Spinal cord (tissue), 10 donors: Measurements from ENCODE around the gene NIP7. TPM values are rescaled to one million over a fixed set of nuclear protein-coding genes. Genes with fewer than 3 reads are reported as not detected.
A peak's percentile ranks its signal among the peaks of the same experiment; 100 is the strongest.

Experiments used
- DNase-seq, 6 donors: peaks; one replicate each; pipeline versions ENCODE4 v3.0.0 to v3.0.0-alpha.2; 2013 to 2015; ENCODE audit warnings: low spot score in 6 of 6, low read depth in 4 of 6
- H3K27ac ChIP-seq: one replicate; pipeline ENCODE4 v1.5.1; 2013; ENCODE audit warnings: low read depth, low read length, control low read depth
- H3K27me3 ChIP-seq: one replicate; pipeline ENCODE4 v1.6.1; 2013; ENCODE audit warnings: low read length; ENCODE audit not compliant: control insufficient read depth, insufficient read depth
- H3K36me3 ChIP-seq: one replicate; pipeline ENCODE4 v1.6.1; 2013; ENCODE audit warnings: low read length; ENCODE audit not compliant: control insufficient read depth, insufficient read depth
- H3K4me1 ChIP-seq: one replicate; pipeline ENCODE4 v1.6.1; 2013; ENCODE audit warnings: low read length; ENCODE audit not compliant: control insufficient read depth, insufficient read depth
- H3K4me3 ChIP-seq: one replicate; pipeline ENCODE4 v1.5.1; 2013; ENCODE audit warnings: low read depth, low read length, control low read depth
- H3K9me3 ChIP-seq: one replicate; pipeline ENCODE4 v1.6.1; 2013; ENCODE audit warnings: low read length; ENCODE audit not compliant: control insufficient read depth, insufficient read depth
- WGBS: methylation state at CpG from one replicate; pipeline ENCODE4 v1.1.5; 2013; ENCODE audit warnings: missing lambda C conversion rate; ENCODE audit not compliant: insufficient coverage; 5-methylcytosine and 5-hydroxymethylcytosine counted together
- polyA plus RNA-seq, 2 donors: library from polyadenylated mRNA; unstranded; fragments of 120-200 nt; gene quantifications; one replicate each; pipeline ENCODE4 v1.2.1, GENCODE V29; 2013; ENCODE audit not compliant: insufficient read length in 2 of 2
- total RNA-seq, 2 donors: library from RNA; depleted of rRNA in 1 of 2; stranded (reverse); fragments of 120-200 nt in 1 of 2; fragments of >200 nt in 1 of 2; gene quantifications; one replicate each; pipeline versions ENCODE4 v1.2.3 to v1.2.4, GENCODE V29; 2013 to 2014
- donor health status: healthy.

Gene NIP7
- total and polyA plus RNA-seq, 4 donors, result 15.5 to 19.1 (median 16.6) TPM

- no peaks in the 10 kb centered on the region for H3K27me3 ChIP-seq
- peaks cover 2% of the 10 kb centered on the region for H3K36me3 ChIP-seq
- H3K4me3 ChIP-seq, result no peak overlapping the region
- H3K27ac ChIP-seq, result no peak overlapping the region
- no peaks in the 10 kb centered on the region for H3K9me3 ChIP-seq
- WGBS, result no CpG with 5 or more reads among the region's 1 CpG
- DNase-seq, result no peak
- peaks cover 15% of the 10 kb centered on the region for H3K4me1 ChIP-seq
Observed at GRCh38 chr16:69306031-69306430, 33.5 kb upstream of the NIP7 start.

DNA sequence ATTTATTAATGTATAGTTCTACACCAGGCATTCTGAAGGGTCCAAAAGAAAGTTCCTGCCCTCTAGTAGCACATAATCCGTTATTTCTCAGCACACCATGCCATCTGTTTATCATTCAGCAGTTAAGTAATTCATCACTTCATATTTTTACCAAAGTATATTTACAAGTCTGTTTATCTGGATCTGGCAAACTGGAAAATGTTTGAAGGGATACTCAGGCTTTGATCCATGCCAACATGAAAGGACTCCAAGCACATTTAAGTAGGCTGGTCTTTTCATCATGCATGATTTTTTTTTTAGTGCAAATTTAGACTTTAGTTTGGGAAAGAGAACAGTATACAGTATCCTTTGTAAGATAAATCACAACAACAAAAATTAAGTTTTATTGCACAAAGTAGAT lies 32.5 kb upstream of the NIP7 start:
- Histone ChIP-seq H3K9me3 (no peaks in the 10 kb centered on the region), H3K36me3 (peaks cover 2% of the 10 kb centered on the region), H3K27ac (no peak overlapping the region), H3K27me3 (no peaks in the 10 kb centered on the region), H3K4me3 (no peak overlapping the region), H3K4me1 (peaks cover 19% of the 10 kb centered on the region)
- whole genome bisulfite sequencing, result no CpG with 5 or more reads among the region's 1 CpG
- DNase-seq, result no peak

DNA sequence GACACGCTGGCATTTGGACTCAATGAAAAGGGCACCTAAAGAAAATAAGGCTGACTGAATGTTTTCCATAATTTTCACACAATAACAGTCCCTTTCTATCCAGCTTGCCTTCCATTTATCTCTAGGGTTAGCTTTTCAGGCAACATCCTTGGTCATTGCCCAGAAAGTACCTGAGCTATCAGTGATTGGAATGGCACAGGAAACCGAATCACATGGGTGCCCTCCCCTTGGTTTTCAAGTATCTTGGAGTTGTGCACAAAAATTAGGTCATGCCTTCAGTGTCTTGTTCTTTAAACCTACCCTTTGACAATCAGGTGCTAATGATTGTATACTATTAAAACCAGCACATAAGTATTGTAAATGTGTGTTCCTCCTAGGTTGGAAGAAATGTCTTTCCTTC lies 31.7 kb upstream of the NIP7 start:
- 90% methylated on average over 2 of the region's 2 CpGs for WGBS
- no peaks in the 10 kb centered on the region for H3K27me3 ChIP-seq
- H3K9me3 ChIP-seq, result no peaks in the 10 kb centered on the region
- peaks cover 2% of the 10 kb centered on the region for H3K36me3 ChIP-seq
- no peak for DNase-seq
- H3K27ac ChIP-seq, result no peak overlapping the region
- H3K4me3 ChIP-seq, result no peak overlapping the region
- H3K4me1 ChIP-seq, result peaks cover 25% of the 10 kb centered on the region

- Histone ChIP-seq H3K36me3 (peaks cover 12% of the 10 kb centered on the region), H3K9me3 (no peaks in the 10 kb centered on the region), H3K4me3 (no peak overlapping the region), H3K4me1 (peaks cover 25% of the 10 kb centered on the region), H3K27me3 (no peaks in the 10 kb centered on the region), H3K27ac (peak overlapping the region; percentile 82)
- WGBS, result 18% methylated on average over 7 of the region's 12 CpGs
- peak in 5 of 6 donors; percentile 62 to 87 (median 74) for DNase-seq
Observed at GRCh38 chr16:69309316-69309715, 30.3 kb upstream of the NIP7 start.

DNA sequence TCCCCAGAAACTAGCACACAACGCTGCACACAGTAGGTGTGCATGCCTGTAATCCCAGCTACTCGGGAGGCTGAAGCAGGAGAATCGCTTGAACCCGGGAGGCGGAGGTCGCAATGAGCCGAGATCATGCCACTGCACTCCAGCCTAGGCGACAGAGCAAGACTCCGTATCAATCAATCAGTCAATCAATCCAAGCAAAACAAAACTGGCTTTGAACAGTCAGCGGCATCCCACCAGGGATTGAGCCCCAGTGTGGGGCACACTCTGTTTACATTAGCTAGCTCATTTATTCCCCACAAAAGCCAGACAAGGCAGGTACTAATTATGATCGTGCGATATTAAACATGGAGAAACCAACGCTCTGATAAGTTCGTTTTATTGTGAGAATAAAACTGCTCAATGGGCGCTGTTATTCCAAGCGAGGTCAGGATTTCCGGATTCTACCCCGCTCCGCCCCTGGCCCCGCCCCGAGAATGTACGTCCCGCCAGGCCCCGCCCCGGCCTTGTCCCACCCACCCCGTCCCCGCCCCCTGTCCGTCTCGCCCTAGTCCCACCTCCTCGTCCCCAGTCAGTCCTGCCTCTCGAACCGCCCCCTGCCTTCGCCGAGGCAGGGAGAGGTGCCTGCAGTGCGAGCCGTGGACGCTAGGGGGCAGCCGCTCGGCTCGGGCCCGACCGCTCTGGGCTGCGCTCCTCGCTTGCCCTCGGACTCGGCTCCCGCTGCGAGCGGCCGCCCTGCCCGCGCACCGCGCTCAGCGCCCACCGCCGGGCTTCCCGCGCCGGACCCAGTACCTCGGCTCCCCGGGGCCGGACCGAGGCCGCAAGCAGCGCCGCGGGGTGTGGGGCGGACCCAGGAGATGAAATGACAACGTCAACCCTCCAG lies 28.7 kb upstream of the NIP7 start, which contains the start of gene VPS4A:
VPS4A (plus strand) TSS at position 698 of the 880 bp plus-strand sequence; CDS start at position 860, 162 bp downstream.
- 9% methylated on average over 59 of the region's 70 CpGs for WGBS
- peak within 1 kb of the TSS; percentile 89 for H3K27ac ChIP-seq

GRCh38 chr16:69311533-69312387 lies 27.8 kb upstream of the NIP7 start:
- no peaks in the 10 kb centered on the region for H3K27me3 ChIP-seq
- WGBS, result 2% methylated on average over 59 of the region's 59 CpGs
- peak in 1 of 6 donors; percentile 9 for DNase-seq
- H3K36me3 ChIP-seq, result peaks cover 34% of the 10 kb centered on the region
- no peaks in the 10 kb centered on the region for H3K9me3 ChIP-seq
- H3K4me3 ChIP-seq, result peak overlapping the region; percentile 56
- peaks cover 31% of the 10 kb centered on the region for H3K4me1 ChIP-seq
- peak overlapping the region; percentile 47 for H3K27ac ChIP-seq

More for the DNA sequence above, 28.7 kb upstream of the NIP7 start, which contains the start of gene VPS4A:
- H3K36me3 ChIP-seq, result peaks cover 25% of the 10 kb centered on the region
- H3K4me3 ChIP-seq, result peak within 1 kb of the TSS; percentile 56
- H3K27me3 ChIP-seq, result no peaks in the 10 kb centered on the region
- H3K9me3 ChIP-seq, result no peaks in the 10 kb centered on the region
- DNase-seq, result peak; percentile 87 to 99 (median 92)
- peaks cover 28% of the 10 kb centered on the region for H3K4me1 ChIP-seq

DNA sequence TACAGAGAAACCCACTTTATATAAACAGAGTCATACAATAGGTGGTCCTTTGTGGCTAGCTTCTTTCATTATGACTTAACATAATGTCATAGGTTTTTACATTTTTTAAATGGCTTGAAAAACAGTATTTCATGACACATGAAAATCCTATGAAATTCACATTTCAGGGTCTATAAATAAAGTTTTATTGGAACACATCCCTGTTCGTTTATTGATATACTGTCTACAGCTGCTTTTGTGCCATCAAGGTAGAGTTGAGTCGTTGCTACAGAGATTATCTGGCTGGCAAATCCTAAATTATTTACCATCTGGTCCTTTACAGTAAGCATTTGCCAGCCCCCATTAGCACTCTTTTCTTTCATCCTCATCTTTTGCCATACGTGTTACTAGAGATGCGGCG lies 26.1 kb upstream of the NIP7 start:
- Histone ChIP-seq H3K4me1 (peaks cover 31% of the 10 kb centered on the region), H3K27ac (no peak overlapping the region), H3K4me3 (no peak overlapping the region), H3K36me3 (peaks cover 50% of the 10 kb centered on the region), H3K27me3 (no peaks in the 10 kb centered on the region), H3K9me3 (no peaks in the 10 kb centered on the region)
- WGBS, result 86% methylated on average over 4 of the region's 5 CpGs
- no peak for DNase-seq

GRCh38 chr16:69314534-69314933 lies 25.0 kb upstream of the NIP7 start:
- Histone ChIP-seq H3K27me3 (no peaks in the 10 kb centered on the region), H3K4me3 (no peak overlapping the region), H3K4me1 (peaks cover 29% of the 10 kb centered on the region), H3K27ac (no peak overlapping the region), H3K9me3 (no peaks in the 10 kb centered on the region), H3K36me3 (peaks cover 61% of the 10 kb centered on the region)
- WGBS, result 83% methylated on average over 10 of the region's 11 CpGs
- DNase-seq, result no peak

GRCh38 chr16:69315486-69316311 lies 23.9 kb upstream of the NIP7 start:
- no peak overlapping the region for H3K4me3 ChIP-seq
- WGBS, result 66% methylated on average over 30 of the region's 30 CpGs
- H3K27ac ChIP-seq, result peak overlapping the region; percentile 42
- no peaks in the 10 kb centered on the region for H3K9me3 ChIP-seq
- H3K4me1 ChIP-seq, result peaks cover 18% of the 10 kb centered on the region
- no peaks in the 10 kb centered on the region for H3K27me3 ChIP-seq
- DNase-seq, result no peak
- H3K36me3 ChIP-seq, result peaks cover 73% of the 10 kb centered on the region
